Erythroblast (primary cell): Measurements from ENCODE around the gene SPO11.

Experiments used
- GATA1 ChIP-seq: IDR thresholded peaks from 2 replicates; pipeline ENCODE4 v1.6.1; 2011; ENCODE audit warnings: low read depth, mild to moderate bottlenecking, control low read depth, low read length, moderate library complexity
- POLR2A ChIP-seq: IDR thresholded peaks from 2 replicates; pipeline ENCODE4 v1.6.1; 2011; ENCODE audit warnings: mild to moderate bottlenecking, low read length

DNA sequence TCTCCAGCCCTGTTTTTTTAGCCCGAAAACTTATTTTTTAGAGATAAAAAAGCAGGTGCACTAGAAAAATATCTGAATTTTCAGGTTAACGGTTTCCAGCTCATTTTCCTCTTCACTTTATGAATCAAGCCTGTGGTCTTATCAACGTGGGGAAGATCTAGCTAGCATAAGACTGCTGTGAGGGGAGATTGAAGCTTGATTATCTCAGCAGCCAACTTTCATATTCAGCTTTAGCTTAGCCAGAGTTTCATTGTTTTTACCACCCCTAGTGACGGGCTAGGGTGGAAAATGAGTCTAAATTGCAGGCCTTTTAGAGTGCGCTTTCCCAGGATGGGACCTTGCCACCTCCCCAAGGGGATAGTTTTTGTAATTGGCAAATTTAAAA is 49.7 kb downstream of the SPO11 start:
- TF ChIP-seq POLR2A, result no peak
- no peak for TF ChIP-seq GATA1
